ENCODE data around the gene KLK15. TPM values are rescaled to one million over a fixed set of nuclear protein-coding genes. Genes with fewer than 3 reads are reported as not detected.

KLK15 gene
- total and polyA plus RNA-seq, 11 donors: not detected

- H3K9me3 ChIP-seq: peaks cover 0 to 28% (median 4%) of the 10 kb centered on the region in 12 donors
- H3K4me3 ChIP-seq: no peak overlapping the region
- 69 to 79% (median 72%) methylated on average over 10 of the region's 10 CpGs for WGBS, 4 donors
- intact Hi-C loops (cut with DNase I): no loop called here
- DNase-seq (no peak), ATAC-seq (no peak)
- TF ChIP-seq, protein P1, sequence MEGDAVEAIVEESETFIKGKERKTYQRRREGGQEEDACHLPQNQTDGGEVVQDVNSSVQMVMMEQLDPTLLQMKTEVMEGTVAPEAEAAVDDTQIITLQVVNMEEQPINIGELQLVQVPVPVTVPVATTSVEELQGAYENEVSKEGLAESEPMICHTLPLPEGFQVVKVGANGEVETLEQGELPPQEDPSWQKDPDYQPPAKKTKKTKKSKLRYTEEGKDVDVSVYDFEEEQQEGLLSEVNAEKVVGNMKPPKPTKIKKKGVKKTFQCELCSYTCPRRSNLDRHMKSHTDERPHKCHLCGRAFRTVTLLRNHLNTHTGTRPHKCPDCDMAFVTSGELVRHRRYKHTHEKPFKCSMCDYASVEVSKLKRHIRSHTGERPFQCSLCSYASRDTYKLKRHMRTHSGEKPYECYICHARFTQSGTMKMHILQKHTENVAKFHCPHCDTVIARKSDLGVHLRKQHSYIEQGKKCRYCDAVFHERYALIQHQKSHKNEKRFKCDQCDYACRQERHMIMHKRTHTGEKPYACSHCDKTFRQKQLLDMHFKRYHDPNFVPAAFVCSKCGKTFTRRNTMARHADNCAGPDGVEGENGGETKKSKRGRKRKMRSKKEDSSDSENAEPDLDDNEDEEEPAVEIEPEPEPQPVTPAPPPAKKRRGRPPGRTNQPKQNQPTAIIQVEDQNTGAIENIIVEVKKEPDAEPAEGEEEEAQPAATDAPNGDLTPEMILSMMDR (IDR thresholded peaks at IDR 0.05): no peak
- TF ChIP-seq POLR2A (IDR thresholded peaks at IDR 0.05): no peak
- H3K27me3 ChIP-seq: peaks cover 0 to 16% (median 6%) of the 10 kb centered on the region in 9 donors
- no peaks in the 10 kb centered on the region for H3K36me3 ChIP-seq
- H3K4me1 ChIP-seq: peaks cover 0 to 12% (median 9%) of the 10 kb centered on the region in 12 donors
- H3K27ac ChIP-seq: no peak overlapping the region
These were observed 6.6 kb upstream of the KLK15 start for GRCh38 chr19:50839712-50840655.

GRCh38 chr19:50838239-50838638 lies 4.9 kb upstream of the KLK15 start:
- Histone ChIP-seq H3K27me3 (peaks cover 0 to 27% (median 12%) of the 10 kb centered on the region in 9 donors), H3K4me3 (no peak overlapping the region), H3K4me1 (peaks cover 0 to 12% (median 9%) of the 10 kb centered on the region in 12 donors), H3K36me3 (no peaks in the 10 kb centered on the region), H3K9me3 (peaks cover 0 to 16% (median under 1%) of the 10 kb centered on the region in 12 donors), H3K27ac (no peak overlapping the region)
- TF ChIP-seq, protein P1 (IDR thresholded peaks at IDR 0.05): no peak
- TF ChIP-seq POLR2A (IDR thresholded peaks at IDR 0.05): no peak
- WGBS, 4 donors: 14 to 19% (median 17%) methylated on average over 6 of the region's 6 CpGs
- intact Hi-C loops (cut with DNase I): no loop called here
- no peak for DNase-seq
- no peak for ATAC-seq

DNA sequence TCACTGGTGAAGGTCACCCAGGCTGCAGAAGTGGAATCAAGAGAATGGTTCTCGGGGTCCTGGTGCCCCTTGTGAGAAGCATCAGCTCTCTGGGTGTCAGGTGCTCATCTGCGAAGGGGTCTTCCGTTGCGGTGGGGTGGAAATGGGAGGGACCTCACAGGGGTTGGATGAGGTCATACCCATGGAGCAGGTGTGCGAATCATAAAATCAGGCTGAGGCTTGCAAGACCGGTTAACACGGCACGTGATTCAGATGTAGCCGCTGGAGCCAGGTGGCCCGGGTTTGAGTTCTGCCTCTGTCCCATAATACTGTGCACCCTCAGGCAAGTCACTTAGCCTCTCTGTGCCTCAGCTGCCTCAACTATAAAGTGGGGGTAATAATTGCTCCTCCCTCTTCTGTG lies 3.9 kb upstream of the KLK15 start:
- H3K27me3 ChIP-seq: peaks cover 0 to 36% (median 12%) of the 10 kb centered on the region in 9 donors
- no peak for DNase-seq
- H3K27ac ChIP-seq: no peak overlapping the region

More for the DNA sequence above, 3.9 kb upstream of the KLK15 start:
- TF ChIP-seq, protein P1 (IDR thresholded peaks at IDR 0.05): no peak
- no peak for TF ChIP-seq POLR2A (IDR thresholded peaks at IDR 0.05)
- ATAC-seq: no peak
- Histone ChIP-seq H3K4me3 (no peak overlapping the region), H3K36me3 (no peaks in the 10 kb centered on the region), H3K4me1 (peaks cover 0 to 12% (median 9%) of the 10 kb centered on the region in 12 donors), H3K9me3 (peaks cover 0 to 6% (median 0%) of the 10 kb centered on the region in 12 donors)
- 74 to 85% (median 79%) methylated on average over 10 of the region's 10 CpGs for WGBS, 4 donors
- intact Hi-C loops (cut with DNase I): no loop called here

Data from heart left ventricle (tissue), 16 donors.